Measurements from ENCODE around the gene ARID5B.

Gene ARID5B

GRCh38 chr10:61941202-61941681 lies 39.7 kb downstream of the ARID5B start:
- no peak for DNase-seq (ENCODE audit: low read depth)

- no peak for DNase-seq (ENCODE audit: low read depth)
These were observed 41.3 kb downstream of the ARID5B start for GRCh38 chr10:61942604-61943461.

GRCh38 chr10:61943674-61944378 lies 42.3 kb downstream of the ARID5B start:
- DNase-seq (ENCODE audit: low read depth) = no peak

- DNase-seq (ENCODE audit: low read depth) = no peak
These were observed 43.1 kb downstream of the ARID5B start for GRCh38 chr10:61944410-61945147.

- no peak for DNase-seq (ENCODE audit: low read depth)
These were observed 48.2 kb downstream of the ARID5B start for GRCh38 chr10:61949687-61950086.

GRCh38 chr10:61950449-61951143 lies 49.1 kb downstream of the ARID5B start:
- no peak for DNase-seq (ENCODE audit: low read depth)

- no peak for DNase-seq (ENCODE audit: low read depth)
These were observed 49.6 kb downstream of the ARID5B start for GRCh38 chr10:61951144-61951483.

GRCh38 chr10:61952028-61952674 lies 50.7 kb downstream of the ARID5B start:
- no peak for DNase-seq (ENCODE audit: low read depth)

- DNase-seq (ENCODE audit: low read depth) = no peak
These were observed 51.7 kb downstream of the ARID5B start for GRCh38 chr10:61953183-61953582.

GRCh38 chr10:61957806-61958205 lies 56.3 kb downstream of the ARID5B start:
- no peak for DNase-seq (ENCODE audit: low read depth)

GRCh38 chr10:61958311-61958710 lies 56.8 kb downstream of the ARID5B start:
- no peak for DNase-seq (ENCODE audit: low read depth)

GRCh38 chr10:61958805-61959204 lies 57.3 kb downstream of the ARID5B start:
- no peak for DNase-seq (ENCODE audit: low read depth)

GRCh38 chr10:61959814-61960213 lies 58.3 kb downstream of the ARID5B start:
- no peak for DNase-seq (ENCODE audit: low read depth)

- DNase-seq (ENCODE audit: low read depth) = no peak
These were observed 59.1 kb downstream of the ARID5B start for GRCh38 chr10:61960396-61961120.

- no peak for DNase-seq (ENCODE audit: low read depth)
These were observed 59.8 kb downstream of the ARID5B start for GRCh38 chr10:61961278-61961677.

- DNase-seq (ENCODE audit: low read depth) = no peak
These were observed 61.5 kb downstream of the ARID5B start for GRCh38 chr10:61962971-61963370.

- no peak for DNase-seq (ENCODE audit: low read depth)
These were observed 62.2 kb downstream of the ARID5B start for GRCh38 chr10:61963669-61964058.

- no peak for DNase-seq (ENCODE audit: low read depth)
These were observed 62.7 kb downstream of the ARID5B start for GRCh38 chr10:61964059-61964709.

- no peak for DNase-seq (ENCODE audit: low read depth)
These were observed 63.6 kb downstream of the ARID5B start for GRCh38 chr10:61964949-61965702.
